BE2C (cell line): ENCODE measurements around the gene RIC3.

Experiments used
- DNase-seq: peaks from one replicate; pipeline ENCODE4 v3.0.0-alpha.2; 2020
- H3K27me3 ChIP-seq: fragments of 250-450 bp; sonication (Bioruptor Pico); 2 replicates; pipeline ENCODE4 v1.5.1; 2020; ENCODE audit warnings: mild to moderate bottlenecking
- H3K36me3 ChIP-seq: fragments of 250-450 bp; sonication (Bioruptor Pico); 2 replicates; pipeline ENCODE4 v1.5.1; 2020; ENCODE audit warnings: mild to moderate bottlenecking
- H3K4me1 ChIP-seq: fragments of 250-450 bp; sonication (Bioruptor Pico); 2 replicates; pipeline ENCODE4 v1.5.1; 2020
- H3K4me3 ChIP-seq: 2 replicates; pipeline ENCODE4 v1.5.1; 2011; ENCODE audit warnings: low read depth, low read length
- H3K9me3 ChIP-seq: fragments of 250-450 bp; sonication (Bioruptor Pico); 2 replicates; pipeline ENCODE4 v1.5.1; 2020
- TF ChIP-seq, protein P1 (sequence below): IDR thresholded peaks from 2 replicates; pipeline ENCODE4 v1.5.1; 2012; ENCODE audit warnings: mild to moderate bottlenecking, low read depth, low read length

The RIC3 gene

DNA sequence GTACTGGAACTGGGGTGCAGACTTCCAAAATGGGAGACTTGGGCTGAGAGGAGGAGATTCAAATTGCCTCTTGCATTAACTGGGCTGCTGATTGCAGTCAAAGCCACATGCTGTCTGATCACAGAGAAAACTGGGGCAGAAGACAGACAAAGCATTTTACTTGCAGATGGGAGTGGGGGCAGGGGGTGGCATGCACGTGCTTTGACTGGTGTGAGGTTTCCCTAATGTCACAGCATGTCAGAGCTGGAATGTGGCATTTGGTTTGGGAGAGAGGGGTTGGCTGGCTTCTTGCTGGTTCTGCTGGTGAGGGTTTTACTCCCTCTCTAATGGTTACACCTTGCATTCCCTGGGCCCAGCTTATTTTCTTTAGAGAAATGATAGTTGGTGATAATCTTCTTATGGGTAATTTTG is 84.9 kb downstream of the RIC3 start:
- Histone ChIP-seq H3K4me3 (peak overlapping the region; percentile 76), H3K27me3 (no peaks in the 10 kb centered on the region), H3K36me3 (no peaks in the 10 kb centered on the region; the same call in none of the 2 replicates), H3K9me3 (no peaks in the 10 kb centered on the region), H3K4me1 (peaks cover 27% of the 10 kb centered on the region)
- TF ChIP-seq, protein P1, sequence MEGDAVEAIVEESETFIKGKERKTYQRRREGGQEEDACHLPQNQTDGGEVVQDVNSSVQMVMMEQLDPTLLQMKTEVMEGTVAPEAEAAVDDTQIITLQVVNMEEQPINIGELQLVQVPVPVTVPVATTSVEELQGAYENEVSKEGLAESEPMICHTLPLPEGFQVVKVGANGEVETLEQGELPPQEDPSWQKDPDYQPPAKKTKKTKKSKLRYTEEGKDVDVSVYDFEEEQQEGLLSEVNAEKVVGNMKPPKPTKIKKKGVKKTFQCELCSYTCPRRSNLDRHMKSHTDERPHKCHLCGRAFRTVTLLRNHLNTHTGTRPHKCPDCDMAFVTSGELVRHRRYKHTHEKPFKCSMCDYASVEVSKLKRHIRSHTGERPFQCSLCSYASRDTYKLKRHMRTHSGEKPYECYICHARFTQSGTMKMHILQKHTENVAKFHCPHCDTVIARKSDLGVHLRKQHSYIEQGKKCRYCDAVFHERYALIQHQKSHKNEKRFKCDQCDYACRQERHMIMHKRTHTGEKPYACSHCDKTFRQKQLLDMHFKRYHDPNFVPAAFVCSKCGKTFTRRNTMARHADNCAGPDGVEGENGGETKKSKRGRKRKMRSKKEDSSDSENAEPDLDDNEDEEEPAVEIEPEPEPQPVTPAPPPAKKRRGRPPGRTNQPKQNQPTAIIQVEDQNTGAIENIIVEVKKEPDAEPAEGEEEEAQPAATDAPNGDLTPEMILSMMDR = no peak
- no peak for DNase-seq

DNA sequence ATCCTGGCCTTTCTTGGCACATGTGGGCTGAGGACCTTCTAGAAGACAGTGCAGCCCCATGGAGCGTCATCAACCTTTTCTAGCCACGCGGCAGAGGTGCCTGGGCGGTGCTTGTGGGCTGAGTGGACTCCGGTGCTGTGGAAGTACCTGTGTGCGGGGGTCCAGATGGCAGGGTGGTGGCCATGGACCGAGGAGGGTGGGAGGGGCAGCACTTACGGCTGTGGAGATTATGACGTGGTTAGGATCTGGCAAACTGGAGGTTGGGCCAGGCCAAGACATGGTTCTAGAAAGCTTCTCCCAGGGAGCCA is 85.8 kb downstream of the RIC3 start:
- DNase-seq = no peak
- peak overlapping the region; percentile 76 for H3K4me3 ChIP-seq
- H3K9me3 ChIP-seq = no peaks in the 10 kb centered on the region
- TF ChIP-seq, protein P1 = no peak
- H3K27me3 ChIP-seq = no peaks in the 10 kb centered on the region
- no peaks in the 10 kb centered on the region; the same call in none of the 2 replicates for H3K36me3 ChIP-seq
- peaks cover 26% of the 10 kb centered on the region for H3K4me1 ChIP-seq

DNA sequence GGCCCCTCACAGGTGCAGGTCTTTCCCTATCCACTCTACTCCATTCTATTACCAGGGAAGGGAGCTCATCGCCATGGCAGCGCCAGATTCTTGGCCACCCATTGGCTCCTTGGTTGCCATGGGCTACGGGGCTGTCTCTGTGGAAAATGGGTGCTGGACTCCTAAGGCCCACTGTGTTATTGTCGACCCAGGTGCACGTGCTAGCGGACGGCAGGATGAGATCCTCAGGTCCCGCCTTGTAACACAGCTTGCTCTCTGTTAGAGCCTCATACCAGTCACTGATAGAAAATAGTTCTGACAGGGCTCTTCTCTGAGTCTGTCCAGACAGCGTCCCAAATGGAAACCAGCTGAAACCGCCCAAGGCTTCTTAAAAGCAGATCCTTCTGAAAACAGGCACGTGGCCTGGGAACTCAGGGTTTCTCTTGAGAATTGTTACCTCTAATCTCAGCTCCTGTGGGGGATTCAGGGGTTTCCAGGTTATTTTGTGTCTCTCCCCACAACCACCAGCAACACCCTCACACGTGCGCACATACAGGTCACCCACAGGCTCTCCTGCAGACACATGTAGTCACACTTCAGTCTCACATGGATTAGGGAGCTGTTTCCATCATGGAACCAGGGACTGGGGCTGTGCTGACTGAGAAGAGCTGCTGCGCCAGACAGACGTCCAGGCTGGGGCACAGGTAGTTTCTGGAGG is 86.3 kb downstream of the RIC3 start:
- Histone ChIP-seq H3K27me3 (no peaks in the 10 kb centered on the region), H3K9me3 (no peaks in the 10 kb centered on the region), H3K4me3 (peak overlapping the region; percentile 76), H3K4me1 (peaks cover 21% of the 10 kb centered on the region), H3K36me3 (no peaks in the 10 kb centered on the region; the same call in 1 of the 2 replicates)
- peak; percentile 72 for DNase-seq
- TF ChIP-seq, protein P1 = no peak

DNA sequence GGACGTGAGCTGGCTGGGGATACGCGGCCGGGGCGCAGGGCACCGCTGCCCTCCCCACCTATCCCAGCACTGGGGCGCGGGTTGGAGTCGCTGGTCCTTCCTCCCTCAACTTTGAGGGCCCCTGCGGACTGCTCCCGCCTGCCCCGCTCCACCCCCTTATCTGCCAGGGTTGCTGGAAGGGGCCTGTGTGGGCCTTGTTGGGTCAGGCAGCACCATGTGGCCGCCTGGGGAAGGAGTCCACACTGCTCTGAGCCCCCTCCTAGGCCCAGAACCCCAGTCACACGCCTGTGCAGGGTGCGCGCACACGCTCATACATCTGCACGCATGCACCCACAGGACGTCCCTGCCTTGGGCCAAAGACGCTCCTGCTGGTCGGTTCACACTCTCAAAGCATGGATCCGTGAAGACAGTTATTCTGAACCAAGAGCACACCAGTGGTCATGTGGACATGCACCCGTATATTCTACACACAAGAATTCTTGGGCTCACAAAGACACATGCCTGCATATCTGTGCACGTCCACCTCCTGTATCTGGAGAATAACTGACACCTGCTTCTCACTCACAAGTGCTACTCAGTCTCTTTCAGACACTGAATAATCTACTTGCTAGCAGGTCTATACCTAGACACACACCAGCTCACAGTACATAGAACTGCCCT is 87.1 kb downstream of the RIC3 start:
- TF ChIP-seq, protein P1 = no peak
- H3K9me3 ChIP-seq = no peaks in the 10 kb centered on the region
- H3K4me3 ChIP-seq = peak overlapping the region; percentile 76
- DNase-seq = no peak
- no peaks in the 10 kb centered on the region for H3K27me3 ChIP-seq
- H3K36me3 ChIP-seq = no peaks in the 10 kb centered on the region; the same call in 1 of the 2 replicates
- peaks cover 14% of the 10 kb centered on the region for H3K4me1 ChIP-seq

DNA sequence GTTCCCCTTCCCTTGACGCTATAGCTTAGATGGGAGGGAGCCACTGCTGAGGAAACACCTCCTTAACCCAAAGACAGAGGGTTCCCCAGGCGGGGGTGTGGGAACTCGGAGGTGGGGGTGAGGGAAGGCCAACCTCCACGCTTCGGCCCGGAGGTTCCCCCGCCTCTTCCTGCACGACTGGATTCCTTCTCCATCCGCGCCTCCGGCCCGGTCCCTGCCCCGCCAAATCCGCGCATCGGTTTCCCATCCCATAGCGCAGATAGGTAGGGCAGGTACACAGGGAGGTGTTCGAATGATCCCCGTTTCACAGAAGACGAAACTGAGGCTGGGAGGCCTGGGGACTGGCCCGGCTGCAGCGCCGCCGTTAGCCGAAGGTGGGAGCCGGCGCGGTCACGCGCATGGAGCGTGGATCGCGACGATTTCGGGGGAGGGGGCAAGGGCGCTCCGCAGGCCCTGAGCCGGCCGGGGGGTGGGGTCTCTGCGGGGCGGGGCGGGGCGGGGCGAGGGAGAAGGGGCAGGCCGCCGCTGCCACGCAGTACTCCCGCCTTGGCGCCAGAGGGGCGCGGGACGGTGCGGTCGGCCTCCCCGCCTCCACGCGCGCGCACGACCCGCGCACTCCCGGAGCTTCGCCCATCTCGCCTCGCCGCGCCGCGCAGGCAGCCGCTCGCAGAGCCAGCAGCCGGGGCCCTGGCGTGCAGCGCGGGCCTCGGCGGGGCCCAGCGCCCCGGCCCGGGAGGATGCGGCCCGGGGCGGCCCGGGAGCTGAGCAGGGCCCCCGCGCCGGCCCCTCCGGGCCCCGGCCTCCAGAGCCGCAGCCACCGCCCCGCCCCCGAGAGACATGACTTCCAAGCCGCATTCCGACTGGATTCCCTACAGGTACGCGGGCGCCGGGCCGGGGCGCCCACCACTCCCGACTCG is 87.9 kb downstream of the RIC3 start, which contains the start of gene TUB:
Gene TUB, plus strand, starts transcription at position 538 of the 917 bp plus-strand sequence. Its CDS starts 300 bp downstream, at position 838.
- H3K36me3 ChIP-seq = no peaks in the 10 kb centered on the region; the same call in 1 of the 2 replicates
- no peaks in the 10 kb centered on the region for H3K27me3 ChIP-seq
- peaks cover 10% of the 10 kb centered on the region for H3K4me1 ChIP-seq
- no peaks in the 10 kb centered on the region for H3K9me3 ChIP-seq
- TF ChIP-seq, protein P1 = no peak
- peak within 1 kb of the TSS; percentile 76 for H3K4me3 ChIP-seq
- peak; percentile 54 for DNase-seq
